ENCODE measurements around the gene TMEM255B.
"Not testable (repeated sequence)": the region's sequence is repeated elsewhere in the genome, so short reads cannot be mapped to it uniquely, and the experiment has no call there.

Gene TMEM255B

DNA sequence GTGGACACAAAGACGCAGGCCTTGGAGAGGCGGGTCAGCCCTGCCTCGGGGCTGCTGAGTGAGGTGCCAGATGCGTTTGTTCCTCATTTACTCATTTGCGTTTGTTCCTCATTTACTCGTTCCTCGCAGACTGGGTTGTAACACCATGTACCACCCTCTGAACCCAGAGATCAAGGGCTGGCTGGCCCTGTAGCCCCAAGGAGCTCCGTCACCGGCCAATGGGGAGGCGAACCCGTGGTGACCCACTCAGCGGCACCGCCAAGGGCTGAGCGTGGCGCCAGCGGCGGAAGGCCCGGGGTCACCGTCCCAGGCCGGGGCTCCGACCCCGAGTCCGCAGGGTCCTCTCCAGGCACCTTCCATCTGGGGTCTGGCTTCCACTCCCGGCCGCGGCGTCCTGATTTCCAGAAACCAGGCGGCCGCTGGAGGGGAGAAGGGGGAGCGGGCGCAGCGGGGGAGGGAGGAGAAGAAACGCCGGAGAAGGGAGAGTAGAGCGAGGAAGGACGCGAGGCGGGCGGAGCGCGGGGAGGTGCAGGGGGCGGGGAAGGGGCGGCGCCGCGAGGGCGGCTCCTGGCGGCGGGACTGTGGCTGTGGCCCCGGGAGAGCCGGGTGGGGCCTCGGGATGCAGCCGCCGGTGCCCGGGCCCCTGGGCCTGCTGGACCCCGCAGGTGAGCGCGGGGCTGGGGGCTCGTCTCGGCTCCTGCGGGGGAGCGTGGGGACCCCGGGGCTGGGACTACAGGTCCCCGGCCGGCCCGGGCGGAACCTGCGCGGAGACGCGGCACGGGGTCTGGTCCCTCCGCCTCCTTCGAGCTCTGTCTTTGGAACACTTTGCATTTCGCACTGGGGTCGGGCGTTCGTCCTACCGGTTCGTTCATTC lies at the start of gene TMEM255B:
Gene TMEM255B (plus strand): TSS at position 576 of the 874 bp plus-strand sequence. CDS start 44 bp downstream, at position 620.
- H3K4me3 ChIP-seq (ENCODE audit: low read length) = peak within 1 kb of the TSS; percentile 45; the same call in 1 of the 2 replicates
- no peak for TF ChIP-seq ZNF274 (IDR thresholded peaks at IDR 0.05; ENCODE audit: low read depth, low read length)

DNA sequence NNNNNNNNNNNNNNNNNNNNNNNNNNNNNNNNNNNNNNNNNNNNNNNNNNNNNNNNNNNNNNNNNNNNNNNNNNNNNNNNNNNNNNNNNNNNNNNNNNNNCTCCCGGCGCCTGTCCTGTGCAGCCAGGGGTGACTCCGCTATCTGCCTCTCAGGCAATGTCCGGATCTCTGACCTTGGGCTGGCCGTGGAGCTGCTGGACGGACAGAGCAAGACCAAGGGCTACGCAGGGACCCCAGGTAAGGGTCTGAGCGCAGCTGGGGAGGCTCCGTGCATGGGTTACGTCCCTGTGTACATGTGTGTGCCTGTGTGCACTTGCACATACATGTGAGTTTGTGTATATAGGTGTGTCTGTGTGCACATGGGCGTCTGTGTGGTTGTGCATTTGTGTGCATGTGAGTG lies 36.1 kb upstream of the TMEM255B start:
- TF ChIP-seq ZNF274 (IDR thresholded peaks at IDR 0.05; ENCODE audit: low read depth, low read length) = no peak
- H3K4me3 ChIP-seq (ENCODE audit: low read length) = no peak overlapping the region

- TF ChIP-seq ZNF274 (IDR thresholded peaks at IDR 0.05; ENCODE audit: low read depth, low read length) = no peak
- H3K4me3 ChIP-seq (ENCODE audit: low read length) = no peak overlapping the region
Measured at GRCh38 chr13:113723410-113724015, 35.5 kb upstream of the TMEM255B start.

GRCh38 chr13:113724016-113724758 lies 34.8 kb upstream of the TMEM255B start:
- TF ChIP-seq ZNF274 (IDR thresholded peaks at IDR 0.05; ENCODE audit: low read depth, low read length) = no peak
- no peak overlapping the region for H3K4me3 ChIP-seq (ENCODE audit: low read length)

DNA sequence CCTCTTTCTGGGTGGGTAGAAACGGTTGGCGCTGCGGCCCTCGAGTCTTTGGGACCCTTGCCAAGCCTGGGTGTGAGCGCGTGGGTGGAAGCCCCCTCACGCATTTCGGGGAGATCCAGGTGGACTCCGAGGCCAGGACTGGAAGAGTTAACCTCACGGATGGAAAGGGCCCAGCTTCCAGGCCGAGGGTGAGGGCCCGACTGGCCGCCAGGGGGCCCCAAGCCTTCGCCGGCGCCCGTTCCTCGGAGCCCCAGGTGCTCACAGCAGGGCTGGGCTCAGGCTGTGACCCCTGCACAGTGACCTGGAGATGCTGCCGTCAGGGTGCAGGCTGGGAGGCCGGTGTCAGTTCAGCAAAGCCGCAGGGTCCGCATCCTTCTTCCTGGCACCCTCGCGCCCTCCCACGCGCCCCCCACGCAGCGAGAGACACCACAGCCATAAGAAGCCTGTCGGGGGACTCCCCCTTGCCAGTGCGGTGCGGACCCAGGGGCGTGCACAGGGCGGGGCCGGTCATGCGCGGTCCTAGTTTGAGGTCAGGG lies 34.2 kb upstream of the TMEM255B start:
- H3K4me3 ChIP-seq (ENCODE audit: low read length) = peak overlapping the region; percentile 18; the same call in 1 of the 2 replicates
- TF ChIP-seq ZNF274 (IDR thresholded peaks at IDR 0.05; ENCODE audit: low read depth, low read length) = no peak

GRCh38 chr13:113725329-113726105 lies 33.5 kb upstream of the TMEM255B start:
- not testable (repeated sequence) for H3K4me3 ChIP-seq (ENCODE audit: low read length)

DNA sequence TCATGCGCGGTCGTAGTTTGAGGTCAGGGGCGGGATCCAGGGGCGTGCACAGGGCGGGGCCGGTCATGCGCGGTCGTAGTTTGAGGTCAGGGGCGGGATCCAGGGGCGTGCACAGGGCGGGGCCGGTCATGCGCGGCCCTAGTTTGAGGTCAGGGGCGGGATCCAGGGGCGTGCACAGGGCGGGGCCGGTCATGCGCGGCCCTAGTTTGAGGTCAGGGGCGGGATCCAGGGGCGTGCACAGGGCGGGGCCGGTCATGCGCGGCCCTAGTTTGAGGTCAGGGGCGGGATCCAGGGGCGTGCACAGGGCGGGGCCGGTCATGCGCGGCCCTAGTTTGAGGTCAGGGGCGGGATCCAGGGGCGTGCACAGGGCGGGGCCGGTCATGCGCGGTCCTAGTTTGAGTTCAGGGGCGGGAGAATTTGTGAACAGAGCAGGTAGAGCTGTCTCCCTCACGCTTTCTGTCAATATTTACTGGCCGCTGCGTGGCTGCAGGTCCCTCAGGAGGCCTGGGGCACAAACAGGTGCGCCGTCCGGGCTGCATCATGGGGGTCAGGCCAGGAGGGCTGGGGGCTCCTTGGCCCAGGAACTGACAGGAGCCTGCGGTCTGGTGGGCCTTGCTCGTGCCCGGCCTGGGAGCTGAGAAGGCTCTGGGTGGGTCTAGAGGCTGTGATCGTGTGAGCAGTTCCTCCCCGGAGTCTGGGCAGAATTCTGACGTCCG lies 32.8 kb upstream of the TMEM255B start:
- H3K4me3 ChIP-seq (ENCODE audit: low read length) = not testable (repeated sequence)

- no peak overlapping the region for H3K4me3 ChIP-seq (ENCODE audit: low read length)
- TF ChIP-seq ZNF274 (IDR thresholded peaks at IDR 0.05; ENCODE audit: low read depth, low read length) = no peak
Measured at GRCh38 chr13:113726961-113727411, 32.0 kb upstream of the TMEM255B start.

DNA sequence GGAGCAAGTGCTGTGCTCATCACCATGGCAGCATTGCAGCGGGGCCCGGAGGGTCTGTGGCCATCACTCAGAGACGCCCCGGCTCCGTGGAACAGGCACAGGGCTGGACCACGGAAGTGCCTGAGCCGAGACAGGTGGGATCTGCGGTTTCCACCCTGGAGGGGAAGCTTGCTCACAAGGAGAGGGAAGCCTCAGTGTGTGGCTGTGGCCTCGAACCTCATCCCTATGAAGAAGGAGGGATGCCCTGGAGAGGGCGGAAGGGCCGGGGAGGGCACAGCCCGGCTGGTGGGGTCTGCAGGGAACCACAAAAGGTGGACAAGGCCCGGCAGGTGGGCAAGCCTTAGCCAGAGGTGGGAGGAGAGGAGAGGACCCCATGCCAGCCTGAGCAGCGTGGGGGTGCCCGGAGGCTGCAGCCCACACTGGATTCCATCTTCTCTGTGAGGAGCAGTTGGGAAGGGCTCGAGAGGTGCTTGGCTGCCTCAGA lies 30.4 kb upstream of the TMEM255B start:
- no peak for TF ChIP-seq ZNF274 (IDR thresholded peaks at IDR 0.05; ENCODE audit: low read depth, low read length)
- H3K4me3 ChIP-seq (ENCODE audit: low read length) = no peak overlapping the region

- H3K4me3 ChIP-seq (ENCODE audit: low read length) = no peak overlapping the region
- TF ChIP-seq ZNF274 (IDR thresholded peaks at IDR 0.05; ENCODE audit: low read depth, low read length) = no peak
Measured at GRCh38 chr13:113729187-113730019, 29.6 kb upstream of the TMEM255B start.

GRCh38 chr13:113730258-113730691 lies 28.8 kb upstream of the TMEM255B start:
- TF ChIP-seq ZNF274 (IDR thresholded peaks at IDR 0.05; ENCODE audit: low read depth, low read length) = no peak
- H3K4me3 ChIP-seq (ENCODE audit: low read length) = no peak overlapping the region

DNA sequence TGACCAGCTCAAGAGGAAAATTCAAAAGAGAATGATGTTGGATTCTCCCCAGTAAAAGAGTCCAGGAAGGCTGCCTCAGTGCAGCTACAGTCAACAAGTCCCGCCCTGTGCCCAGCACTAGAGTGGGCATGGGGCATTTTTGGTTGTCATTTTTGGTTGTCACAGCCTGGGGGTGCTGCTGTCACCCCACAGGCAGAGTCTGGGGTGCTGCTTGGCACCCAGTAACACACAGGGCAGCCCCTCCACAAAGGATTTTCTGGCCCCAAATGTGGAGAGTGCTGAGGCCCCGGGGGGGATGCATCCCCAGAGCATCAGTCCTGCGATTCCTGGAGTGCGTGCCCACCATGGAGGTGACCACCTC lies 28.2 kb upstream of the TMEM255B start:
- TF ChIP-seq ZNF274 (IDR thresholded peaks at IDR 0.05; ENCODE audit: low read depth, low read length) = no peak
- H3K4me3 ChIP-seq (ENCODE audit: low read length) = no peak overlapping the region

Measured in GM08714 (cell line).